ENCODE data around the gene MLH3. TPM values are rescaled to one million over a fixed set of nuclear protein-coding genes. Genes with fewer than 3 reads are reported as not detected.

The MLH3 gene
- polyA plus RNA-seq, 3 donors = 3.4 to 6.3 (median 5.1) TPM

GRCh38 chr14:75003250-75004027, 47.8 kb downstream of the MLH3 start:
- no peak for TF ChIP-seq CTCF (IDR thresholded peaks at IDR 0.05)
- Mint-ChIP-seq H3K36me3 (peaks cover 36 to 43% of the 10 kb centered on the region in 2 donors), H3K27ac (peak overlapping the region; percentile 93 to 99 (median 97)), H3K4me3 (peak overlapping the region; percentile 98 to 99), H3K9me3 (peaks cover 0 to 5% (median 0%) of the 10 kb centered on the region in 7 donors), H3K4me1 (peaks cover 27% of the 10 kb centered on the region), H3K27me3 (ENCODE audit: low read depth in 3 of 3) (peaks cover 0 to 3% (median 2%) of the 10 kb centered on the region in 3 donors)
- intact Hi-C loops (cut with micrococcal nuclease) = loop anchor here in 1 of 2 donors (5.0 to 10.0 kb wide), 2 partner anchors 36 to 61 kb away; partner anchors contain the start of genes ACYP1 and ZC2HC1C
- H3K27me3 ChIP-seq (ENCODE audit: control insufficient read depth in 2 of 2, insufficient read depth in 2 of 2, low read length in 2 of 2) = no peaks in the 10 kb centered on the region
- peaks cover 0 to 5% of the 10 kb centered on the region in 2 donors for H3K9me3 ChIP-seq (replicated peaks in 1 of 2; ENCODE audit: control insufficient read depth in 1 of 2, insufficient read depth in 1 of 2, low read length in 2 of 2)
- H3K27ac ChIP-seq (ENCODE audit: low read depth in 1 of 2, low read length in 2 of 2) = peak overlapping the region; percentile 68 to 89
- peak overlapping the region; percentile 86 for H3K4me2 ChIP-seq (replicated peaks; ENCODE audit: extremely low read depth, low read length, poor library complexity, severe bottlenecking)
- H3K79me2 ChIP-seq (ENCODE audit: insufficient read depth, low read length) = peaks cover 22% of the 10 kb centered on the region
- peak overlapping the region; percentile 97 for H2AFZ ChIP-seq (ENCODE audit: insufficient read depth, low read depth, low read length, poor library complexity, severe bottlenecking)
- DNase-seq = no peak
- H3K9ac ChIP-seq (ENCODE audit: insufficient read depth, low read length, poor library complexity, severe bottlenecking) = peak overlapping the region; percentile 86
- 6% methylated on average over 11 of the region's 18 CpGs for WGBS (ENCODE audit: insufficient coverage)
- peaks cover 29 to 39% of the 10 kb centered on the region in 2 donors for H3K36me3 ChIP-seq (replicated peaks in 1 of 2; ENCODE audit: control insufficient read depth in 1 of 2, insufficient read depth in 2 of 2, low read length in 2 of 2)
- peaks cover 18 to 21% of the 10 kb centered on the region in 2 donors for H3K4me1 ChIP-seq (ENCODE audit: control insufficient read depth in 1 of 2, insufficient read depth in 2 of 2, low read length in 2 of 2)
- H3K4me3 ChIP-seq (replicated peaks in 1 of 3; ENCODE audit: low read depth in 2 of 3, low read length in 3 of 3) = peak overlapping the region; percentile 63 to 96 (median 87)
- no peaks in the 10 kb centered on the region for H4K20me1 ChIP-seq (ENCODE audit: insufficient read depth, low read length)

- TF ChIP-seq CTCF (IDR thresholded peaks at IDR 0.05) = peak; percentile 22
- peaks cover 27% of the 10 kb centered on the region for H3K4me1 Mint-ChIP-seq
- H2AFZ ChIP-seq (ENCODE audit: insufficient read depth, low read depth, low read length, poor library complexity, severe bottlenecking) = peak within 1 kb of the TSS; percentile 97
- peaks cover 0 to 3% (median 2%) of the 10 kb centered on the region in 3 donors for H3K27me3 Mint-ChIP-seq (ENCODE audit: low read depth in 3 of 3)
- intact Hi-C loops (cut with micrococcal nuclease) = loop anchor here in 1 of 2 donors (5.0 to 10.0 kb wide), 2 partner anchors 35 to 62 kb away; partner anchors contain the start of genes ACYP1 and ZC2HC1C
- peak within 1 kb of the TSS; percentile 86 for H3K9ac ChIP-seq (ENCODE audit: insufficient read depth, low read length, poor library complexity, severe bottlenecking)
- H3K4me1 ChIP-seq (ENCODE audit: control insufficient read depth in 1 of 2, insufficient read depth in 2 of 2, low read length in 2 of 2) = peaks cover 18 to 21% of the 10 kb centered on the region in 2 donors
- under 1% methylated on average over 56 of the region's 66 CpGs for WGBS (ENCODE audit: insufficient coverage)
- H3K9me3 Mint-ChIP-seq = peaks cover 0 to 5% (median 0%) of the 10 kb centered on the region in 7 donors
- H3K4me3 Mint-ChIP-seq = peak within 1 kb of the TSS; percentile 98 to 99
- peak within 1 kb of the TSS; percentile 86 for H3K4me2 ChIP-seq (replicated peaks; ENCODE audit: extremely low read depth, low read length, poor library complexity, severe bottlenecking)
- DNase-seq = peak; percentile 90 to 94 (median 90)
- H3K4me3 ChIP-seq (replicated peaks in 1 of 3; ENCODE audit: low read depth in 2 of 3, low read length in 3 of 3) = peak within 1 kb of the TSS; percentile 63 to 96 (median 87)
- peaks cover 0 to 5% of the 10 kb centered on the region in 2 donors for H3K9me3 ChIP-seq (replicated peaks in 1 of 2; ENCODE audit: control insufficient read depth in 1 of 2, insufficient read depth in 1 of 2, low read length in 2 of 2)
- H3K79me2 ChIP-seq (ENCODE audit: insufficient read depth, low read length) = peaks cover 22% of the 10 kb centered on the region
- peak within 1 kb of the TSS; percentile 68 to 89 for H3K27ac ChIP-seq (ENCODE audit: low read depth in 1 of 2, low read length in 2 of 2)
- peaks cover 27 to 35% of the 10 kb centered on the region in 2 donors for H3K36me3 Mint-ChIP-seq
- H3K27ac Mint-ChIP-seq = peak within 1 kb of the TSS; percentile 93 to 99 (median 97)
- no peaks in the 10 kb centered on the region for H3K27me3 ChIP-seq (ENCODE audit: control insufficient read depth in 2 of 2, insufficient read depth in 2 of 2, low read length in 2 of 2)
- H3K36me3 ChIP-seq (replicated peaks in 1 of 2; ENCODE audit: control insufficient read depth in 1 of 2, insufficient read depth in 2 of 2, low read length in 2 of 2) = peaks cover 21 to 31% of the 10 kb centered on the region in 2 donors
- no peaks in the 10 kb centered on the region for H4K20me1 ChIP-seq (ENCODE audit: insufficient read depth, low read length)
Measured at GRCh38 chr14:75002392-75003249, 48.6 kb downstream of the MLH3 start, which contains the start of gene EIF2B2. TSS of gene EIF2B2 (plus strand) at chr14:75002921. CDS start at chr14:75002991, 70 bp downstream.

Measured in CD14-positive monocyte (primary cell).